IMR-90 (cell line): Measurements from ENCODE around the gene NFATC1. TPM values are rescaled to one million over a fixed set of nuclear protein-coding genes. Genes with fewer than 3 reads are reported as not detected.

Experiments
- ATAC-seq: fragments of 200-7000 bp; cut with Tn5 transposase; 2 replicates; pipeline ENCODE4 v1.9.1; 2020; ENCODE audit warnings: low read depth, mild to moderate bottlenecking, moderate library complexity
- BruUV-seq: library from RNA; stranded (reverse); fragments of 400-500 nt; replicated peaks from 2 replicates; lab custom pipeline; 2021; lab: Mats Ljungman, UMichigan
- CTCF ChIA-PET: fragments of 300-600 bp; formaldehyde crosslinking; extraction: SDS; loops from one replicate; lab custom pipeline; 2021; ENCODE audit warnings: antibody characterized with exemption; lab: Yijun Ruan, JAX
- POLR2A ChIA-PET: fragments of 300-600 bp; sonication (Branson Sonifier 250); formaldehyde crosslinking; loops from one replicate; lab custom pipeline; 2022; ENCODE audit warnings: antibody characterized with exemption; ENCODE audit not compliant: unreplicated experiment; lab: Charles Lee
- DNase-seq: peaks from one replicate; pipeline ENCODE4 v3.0.0; 2013
- H2AFZ ChIP-seq: replicated peaks from 2 replicates; pipeline ENCODE3; 2013; ENCODE audit warnings: low read length, mild to moderate bottlenecking; ENCODE audit not compliant: poor library complexity
- H2AK5ac ChIP-seq: 2 replicates; pipeline ENCODE4 v1.6.1; 2013; ENCODE audit warnings: low read depth, low read length, inconsistent platforms
- H2AK9ac ChIP-seq: replicated peaks from 2 replicates; pipeline ENCODE3; 2013; ENCODE audit warnings: mild to moderate bottlenecking, low read depth, low read length, moderate library complexity; ENCODE audit not compliant: poor library complexity
- H2BK120ac ChIP-seq: 2 replicates; pipeline ENCODE4 v1.6.1; 2013; ENCODE audit warnings: low read depth, low read length, inconsistent platforms
- H2BK15ac ChIP-seq: 3 replicates; pipeline ENCODE4 v1.6.1; 2013; ENCODE audit warnings: low read depth, low read length, inconsistent platforms
- H2BK20ac ChIP-seq: 2 replicates; pipeline ENCODE4 v1.6.1; 2013; ENCODE audit warnings: low read depth, mild to moderate bottlenecking, inconsistent platforms, low read length, moderate library complexity
- H2BK5ac ChIP-seq: 2 replicates; pipeline ENCODE4 v1.6.1; 2013; ENCODE audit warnings: mild to moderate bottlenecking, low read depth, low read length, inconsistent platforms; ENCODE audit not compliant: poor library complexity, severe bottlenecking
- H3K14ac ChIP-seq: replicated peaks from 2 replicates; pipeline ENCODE4 v1.6.1; 2013; ENCODE audit warnings: low read depth, low read length, inconsistent platforms
- H3K18ac ChIP-seq: 2 replicates; pipeline ENCODE4 v1.6.1; 2013; ENCODE audit warnings: low read depth, low read length, control low read depth
- H3K23ac ChIP-seq: 2 replicates; pipeline ENCODE4 v1.6.1; 2013; ENCODE audit warnings: low read depth, low read length, inconsistent platforms
- H3K27ac ChIP-seq: 2 replicates; pipeline ENCODE4 v1.5.1; 2013; ENCODE audit warnings: mild to moderate bottlenecking, control low read depth, low read length; ENCODE audit not compliant: insufficient read depth
- H3K27me3 ChIP-seq: 2 replicates; pipeline ENCODE4 v1.6.1; 2013; ENCODE audit warnings: low read length; ENCODE audit not compliant: control insufficient read depth, insufficient read depth
- H3K36me3 ChIP-seq: 2 replicates; pipeline ENCODE4 v1.6.1; 2013; ENCODE audit warnings: low read length, mixed read lengths; ENCODE audit not compliant: control insufficient read depth, insufficient read depth
- H3K4ac ChIP-seq: 2 replicates; pipeline ENCODE4 v1.6.1; 2013; ENCODE audit warnings: low read depth, low read length, inconsistent platforms
- H3K4me1 ChIP-seq: 2 replicates; pipeline ENCODE4 v1.6.1; 2013; ENCODE audit warnings: low read length, mixed read lengths; ENCODE audit not compliant: control insufficient read depth, insufficient read depth
- H3K4me2 ChIP-seq: 2 replicates; pipeline ENCODE4 v1.6.1; 2013; ENCODE audit warnings: low read depth, mild to moderate bottlenecking, control low read depth, low read length, moderate library complexity
- H3K4me3 ChIP-seq: 2 replicates; pipeline ENCODE4 v1.5.1; 2013; ENCODE audit warnings: low read depth, mild to moderate bottlenecking, control low read depth, low read length, moderate library complexity; ENCODE audit not compliant: insufficient read depth
- H3K56ac ChIP-seq: 2 replicates; pipeline ENCODE4 v1.6.1; 2013; ENCODE audit warnings: low read length, inconsistent platforms; ENCODE audit not compliant: insufficient read depth; ENCODE audit errors: extremely low read depth
- H3K79me1 ChIP-seq, 2 experiments: 2 replicates each; pipeline ENCODE4 v1.6.1; 2013; ENCODE audit warnings: low read length in 2 of 2, inconsistent platforms in 1 of 2, low read depth in 1 of 2
- H3K9ac ChIP-seq: 2 replicates; pipeline ENCODE4 v1.6.1; 2013; ENCODE audit warnings: low read depth, low read length, control low read depth
- H3K9me1 ChIP-seq: 2 replicates; pipeline ENCODE4 v1.6.1; 2013; ENCODE audit warnings: low read length, inconsistent platforms; ENCODE audit not compliant: insufficient read depth
- H3K9me3 ChIP-seq: 2 replicates; pipeline ENCODE4 v1.6.1; 2013; ENCODE audit warnings: low read length; ENCODE audit not compliant: control insufficient read depth, insufficient read depth
- H4K20me1 ChIP-seq: 2 replicates; pipeline ENCODE4 v1.6.1; 2013; ENCODE audit warnings: low read length, inconsistent platforms; ENCODE audit not compliant: insufficient read depth
- H4K5ac ChIP-seq: 2 replicates; pipeline ENCODE4 v1.6.1; 2013; ENCODE audit warnings: mild to moderate bottlenecking, low read depth, low read length, control low read depth
- H4K8ac ChIP-seq, 2 experiments: 2 replicates each; pipeline ENCODE4 v1.6.1; 2013; ENCODE audit warnings: low read depth in 2 of 2, low read length in 2 of 2, control low read depth in 1 of 2, inconsistent platforms in 1 of 2
- H4K91ac ChIP-seq: 2 replicates; pipeline ENCODE4 v1.6.1; 2013; ENCODE audit warnings: low read depth, low read length, inconsistent platforms; ENCODE audit not compliant: insufficient read depth
- RFX5 ChIP-seq: IDR thresholded peaks from 2 replicates; pipeline ENCODE4 v1.8.0; 2012; ENCODE audit warnings: low read depth, mild to moderate bottlenecking, low read length, moderate library complexity
- WGBS, 2 experiments: methylation state at CpG; one replicate each; pipeline versions ENCODE4 v1.1.5 to v1.1.7; 2013; ENCODE audit warnings: missing lambda C conversion rate in 2 of 2; ENCODE audit not compliant: insufficient read length in 1 of 2; ENCODE audit errors: extremely low coverage in 2 of 2; 5-methylcytosine and 5-hydroxymethylcytosine counted together
- dilution Hi-C: fragments of 300-500 bp; cut with HindIII; formaldehyde crosslinking; loops from one replicate; pipeline ENCODE4 v1.14.3; 2018; ENCODE audit warnings: low sequenced_read_pairs; ENCODE audit not compliant: unreplicated experiment
- in situ Hi-C: fragments of 300-500 bp; cut with MboI; formaldehyde crosslinking; loops from 3 replicates; pipeline ENCODE4 v1.14.3; 2019; ENCODE audit warnings: low sequenced_read_pairs, inconsistent platforms, mixed read lengths
- intact Hi-C: fragments of 100-400 bp; cut with micrococcal nuclease; formaldehyde crosslinking; loops from 2 replicates; pipeline ENCODE4 v1.10.0; 2022
- polyA plus RNA-seq, 3 experiments: library from polyadenylated mRNA; depleted of rRNA; stranded (reverse); fragments of >200 nt; gene quantifications; 2 replicates each; pipeline ENCODE4 v1.2.3, GENCODE V29; 2012; ENCODE audit warnings: low replicate concordance in 1 of 3
- total RNA-seq: library from RNA; depleted of rRNA; stranded (reverse); fragments of >200 nt; gene quantifications from 2 replicates; pipeline ENCODE4 v1.2.3, GENCODE V29; 2012

The NFATC1 gene
- total and polyA plus RNA-seq, 2 of the 4 experiments (the other 2 are of a cell fraction): 0.36 to 1.8 TPM

DNA sequence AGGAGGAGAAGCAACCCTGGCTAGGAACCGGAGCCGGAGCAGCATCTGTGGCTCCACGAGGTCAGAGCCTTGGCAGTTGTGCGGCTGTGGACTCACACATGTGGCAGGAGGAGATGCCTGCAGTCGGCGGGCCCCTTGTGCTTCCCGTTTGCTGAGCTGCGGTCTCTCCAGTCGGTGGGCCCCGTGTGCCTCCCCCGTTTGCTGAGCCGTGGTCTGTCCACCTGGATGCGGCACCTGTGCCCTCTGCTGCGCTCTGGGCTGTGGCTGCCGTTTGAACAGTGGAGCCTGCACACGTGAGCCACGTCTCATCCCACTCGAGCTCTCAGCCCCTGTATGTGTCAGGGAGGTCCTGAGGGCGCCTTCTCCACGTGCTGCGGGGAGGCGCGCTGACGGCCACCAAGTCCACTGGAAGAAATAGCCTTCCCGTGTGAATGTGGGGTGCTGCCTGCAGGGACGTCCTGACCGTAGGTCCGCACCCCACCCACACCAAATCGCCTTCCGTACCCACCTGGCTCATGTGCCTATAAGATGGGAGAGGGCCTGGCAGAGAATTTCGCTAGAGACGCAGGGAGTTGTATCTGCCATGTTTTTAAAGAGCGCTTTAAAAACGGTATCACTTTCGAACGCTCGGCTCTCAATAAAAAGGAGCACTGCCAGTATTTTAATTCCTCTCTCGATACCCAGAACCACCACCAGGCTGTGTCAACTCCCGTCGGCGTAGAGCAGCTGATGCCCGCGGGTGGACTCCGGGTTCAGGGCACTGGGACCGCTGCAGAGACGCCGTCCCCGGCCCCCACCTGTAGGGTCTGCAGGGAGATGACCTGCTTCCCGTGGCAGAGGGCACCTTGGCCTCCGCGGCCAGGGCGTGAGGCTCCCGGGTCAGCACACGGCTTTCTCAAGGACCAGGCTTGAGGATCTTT is 117.0 kb downstream of the NFATC1 start:
- no peak for TF ChIP-seq RFX5
- H3K9ac ChIP-seq: no peak overlapping the region
- DNase-seq (no peak), ATAC-seq (no peak)
- BruUV-seq: no TSS peak
- H3K4me1 ChIP-seq: no peaks in the 10 kb centered on the region; the same call in 1 of the 2 replicates
- H3K4me2 ChIP-seq: no peak overlapping the region
- H3K9me1 ChIP-seq: no peaks in the 10 kb centered on the region
- no peaks in the 10 kb centered on the region for H3K79me1 ChIP-seq
- no peaks in the 10 kb centered on the region for H3K9me3 ChIP-seq
- H2AK5ac ChIP-seq: no peak overlapping the region
- no peak overlapping the region for H3K4ac ChIP-seq
- H2BK20ac ChIP-seq: no peak overlapping the region
- H2AFZ ChIP-seq: no peak overlapping the region
- H3K27ac ChIP-seq: no peak overlapping the region
- no peak overlapping the region for H2AK9ac ChIP-seq
- H3K4me3 ChIP-seq: no peak overlapping the region
- H4K20me1 ChIP-seq: no peaks in the 10 kb centered on the region
- ChIA-PET POLR2A (no interaction called here), CTCF (no interaction called here)
- H2BK5ac ChIP-seq: no peak overlapping the region
- in situ Hi-C loops: no loop called here
- no peaks in the 10 kb centered on the region for H3K27me3 ChIP-seq
- H3K23ac ChIP-seq: no peak overlapping the region
- H4K91ac ChIP-seq: no peak overlapping the region
- no peak overlapping the region for H4K5ac ChIP-seq
- H2BK15ac ChIP-seq: no peak overlapping the region
- dilution Hi-C loops: no loop called here
- 92% methylated on average over 22 of the region's 54 CpGs; no CpG with 5 or more reads in 1 of the 2 experiments for WGBS, 2 experiments
- H3K18ac ChIP-seq: no peak overlapping the region
- no peak overlapping the region for H3K14ac ChIP-seq
- no peak overlapping the region for H4K8ac ChIP-seq
- intact Hi-C loops: no loop called here
- no peak overlapping the region for H3K56ac ChIP-seq
- no peaks in the 10 kb centered on the region for H3K36me3 ChIP-seq
- H2BK120ac ChIP-seq: no peak overlapping the region
